ENCODE measurements around the gene FOXO6. TPM values are rescaled to one million over a fixed set of nuclear protein-coding genes. Genes with fewer than 3 reads are reported as not detected.
A peak's percentile ranks its signal among the peaks of the same experiment; 100 is the strongest.

Gene FOXO6
- total RNA-seq, 1 experiment from 2014 or later, result 9.0 TPM

DNA sequence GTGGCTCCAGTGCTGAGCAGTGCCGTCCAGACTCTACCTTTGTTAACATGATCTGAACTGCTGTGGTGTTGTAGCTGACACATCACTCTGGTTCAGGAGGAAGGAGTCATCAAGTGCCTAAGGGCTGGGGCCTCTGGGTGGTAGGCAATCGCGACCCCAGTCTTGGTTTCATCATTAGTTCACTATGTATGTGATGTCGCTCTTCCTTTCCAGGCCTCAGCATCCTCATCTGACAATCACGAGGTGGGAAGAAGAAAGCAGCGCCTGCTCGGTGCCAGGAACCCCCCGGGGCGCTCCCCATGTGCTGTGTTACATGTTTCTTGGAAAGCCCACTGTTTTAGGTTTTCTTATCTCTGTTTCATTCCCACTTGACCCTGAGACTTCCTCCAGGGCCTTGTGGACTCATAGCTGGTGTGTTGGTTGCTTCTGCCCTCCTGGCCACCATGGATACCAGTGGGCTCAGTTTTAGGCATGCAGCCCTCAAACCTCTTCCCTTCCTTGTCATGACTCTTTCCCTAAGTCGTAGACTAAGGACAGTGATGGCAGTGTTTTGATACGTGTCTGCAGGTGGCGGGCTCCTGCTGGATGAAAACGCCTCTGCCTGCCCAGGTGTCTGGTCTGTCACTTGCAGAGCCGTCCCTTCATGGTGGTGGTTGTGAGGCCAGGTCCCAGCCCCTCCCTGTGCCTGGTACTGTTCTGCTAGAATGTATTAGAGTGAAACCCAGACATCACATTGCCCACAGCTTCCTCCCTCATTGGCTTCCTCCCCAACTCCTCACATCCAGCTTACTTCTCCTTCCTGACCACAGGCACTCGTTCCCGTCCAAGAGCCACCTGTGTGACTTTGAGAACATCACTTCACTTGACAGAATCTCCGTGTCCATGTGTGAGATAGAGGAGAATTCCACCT, 17.2 kb upstream of the FOXO6 start:
- no peaks in the 10 kb centered on the region for H3K79me2 ChIP-seq (ENCODE audit: low read depth)
- no peak overlapping the region for H3K4me2 ChIP-seq
- no peak overlapping the region for H3K27ac ChIP-seq
- H3K27me3 ChIP-seq (ENCODE audit: insufficient read depth, low read depth), result no peaks in the 10 kb centered on the region
- POLR2A ChIA-PET (ENCODE audit: unreplicated experiment), result interaction anchor here (0.6 to 0.9 kb wide), 3 partner anchors 71 to 1726 kb away, joined by 5 to 10 read pairs (median 6); partner anchors contain the start of gene CCDC30
- TF ChIP-seq, protein P1, sequence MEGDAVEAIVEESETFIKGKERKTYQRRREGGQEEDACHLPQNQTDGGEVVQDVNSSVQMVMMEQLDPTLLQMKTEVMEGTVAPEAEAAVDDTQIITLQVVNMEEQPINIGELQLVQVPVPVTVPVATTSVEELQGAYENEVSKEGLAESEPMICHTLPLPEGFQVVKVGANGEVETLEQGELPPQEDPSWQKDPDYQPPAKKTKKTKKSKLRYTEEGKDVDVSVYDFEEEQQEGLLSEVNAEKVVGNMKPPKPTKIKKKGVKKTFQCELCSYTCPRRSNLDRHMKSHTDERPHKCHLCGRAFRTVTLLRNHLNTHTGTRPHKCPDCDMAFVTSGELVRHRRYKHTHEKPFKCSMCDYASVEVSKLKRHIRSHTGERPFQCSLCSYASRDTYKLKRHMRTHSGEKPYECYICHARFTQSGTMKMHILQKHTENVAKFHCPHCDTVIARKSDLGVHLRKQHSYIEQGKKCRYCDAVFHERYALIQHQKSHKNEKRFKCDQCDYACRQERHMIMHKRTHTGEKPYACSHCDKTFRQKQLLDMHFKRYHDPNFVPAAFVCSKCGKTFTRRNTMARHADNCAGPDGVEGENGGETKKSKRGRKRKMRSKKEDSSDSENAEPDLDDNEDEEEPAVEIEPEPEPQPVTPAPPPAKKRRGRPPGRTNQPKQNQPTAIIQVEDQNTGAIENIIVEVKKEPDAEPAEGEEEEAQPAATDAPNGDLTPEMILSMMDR (conservative IDR thresholded peaks at IDR 0.05), result no peak
- TF ChIP-seq EZH2 (IDR thresholded peaks at IDR 0.05; ENCODE audit: low read depth), result no peak
- no TSS peak for BruUV-seq (replicated peaks)
- CTCF ChIA-PET, result no interaction called here
- peaks cover 64% of the 10 kb centered on the region for H3K4me1 ChIP-seq (replicated peaks; ENCODE audit: insufficient read depth)
- peak in 1 of 2 experiments; percentile 35 for DNase-seq
- H2AFZ ChIP-seq, result no peak overlapping the region
- no peak overlapping the region for H3K4me3 ChIP-seq
- intact Hi-C loops (cut with micrococcal nuclease; ENCODE audit: unreplicated experiment), result no loop called here
- H3F3A ChIP-seq (ENCODE audit: insufficient read depth, low read depth), result peaks cover 48% of the 10 kb centered on the region
- no peaks in the 10 kb centered on the region; the same call in 1 of the 2 replicates for H3K9me3 ChIP-seq (ENCODE audit: insufficient read depth, low read depth)
- no peaks in the 10 kb centered on the region for H4K20me1 ChIP-seq (ENCODE audit: insufficient read depth)
- H3K9me2 ChIP-seq (ENCODE audit: insufficient read depth), result no peaks in the 10 kb centered on the region
- no peaks in the 10 kb centered on the region for H3K36me3 ChIP-seq (ENCODE audit: low read depth)

DNA sequence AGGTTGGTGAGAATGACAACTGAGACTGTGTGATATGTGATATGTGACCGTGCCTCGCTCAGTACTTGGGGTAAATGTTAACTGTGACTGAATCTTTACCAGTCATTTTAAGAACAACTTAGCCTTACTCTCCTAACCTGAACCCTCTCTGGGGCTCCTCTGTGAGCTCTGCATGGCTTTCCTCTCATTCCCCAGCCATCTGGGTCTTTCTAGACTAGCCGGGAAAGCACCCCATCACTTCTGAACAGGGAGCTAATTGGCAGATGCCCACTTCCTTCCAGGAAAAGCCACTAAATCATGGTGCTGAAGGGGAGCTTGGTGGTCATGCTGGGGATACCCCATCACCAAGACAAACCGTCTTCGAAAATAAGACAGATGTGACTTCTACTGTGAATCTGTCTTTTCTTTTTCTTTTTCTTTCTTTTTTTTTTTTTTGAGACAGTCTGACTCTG, 16.5 kb upstream of the FOXO6 start:
- no peak overlapping the region for H3K27ac ChIP-seq
- H3F3A ChIP-seq (ENCODE audit: insufficient read depth, low read depth), result peaks cover 48% of the 10 kb centered on the region
- no peaks in the 10 kb centered on the region for H3K36me3 ChIP-seq (ENCODE audit: low read depth)
- H3K79me2 ChIP-seq (ENCODE audit: low read depth), result no peaks in the 10 kb centered on the region
- POLR2A ChIA-PET (ENCODE audit: unreplicated experiment), result no interaction called here
- no peak overlapping the region for H3K4me2 ChIP-seq
- no peak overlapping the region for H2AFZ ChIP-seq
- H3K27me3 ChIP-seq (ENCODE audit: insufficient read depth, low read depth), result no peaks in the 10 kb centered on the region
- H3K4me1 ChIP-seq (replicated peaks; ENCODE audit: insufficient read depth), result peaks cover 64% of the 10 kb centered on the region
- H3K4me3 ChIP-seq, result no peak overlapping the region
- intact Hi-C loops (cut with micrococcal nuclease; ENCODE audit: unreplicated experiment), result no loop called here
- no peaks in the 10 kb centered on the region for H3K9me3 ChIP-seq (ENCODE audit: insufficient read depth, low read depth)
- CTCF ChIA-PET, result interaction anchor here (0.6 kb wide), 1 partner anchor 17 kb away, joined by 3 read pairs; no protein-coding TSS in a partner anchor
- no TSS peak for BruUV-seq (replicated peaks)
- no peak for DNase-seq
- TF ChIP-seq EZH2 (IDR thresholded peaks at IDR 0.05; ENCODE audit: low read depth), result no peak
- TF ChIP-seq, protein P1 (conservative IDR thresholded peaks at IDR 0.05), result no peak
- H3K9me2 ChIP-seq (ENCODE audit: insufficient read depth), result no peaks in the 10 kb centered on the region
- H4K20me1 ChIP-seq (ENCODE audit: insufficient read depth), result no peaks in the 10 kb centered on the region

DNA sequence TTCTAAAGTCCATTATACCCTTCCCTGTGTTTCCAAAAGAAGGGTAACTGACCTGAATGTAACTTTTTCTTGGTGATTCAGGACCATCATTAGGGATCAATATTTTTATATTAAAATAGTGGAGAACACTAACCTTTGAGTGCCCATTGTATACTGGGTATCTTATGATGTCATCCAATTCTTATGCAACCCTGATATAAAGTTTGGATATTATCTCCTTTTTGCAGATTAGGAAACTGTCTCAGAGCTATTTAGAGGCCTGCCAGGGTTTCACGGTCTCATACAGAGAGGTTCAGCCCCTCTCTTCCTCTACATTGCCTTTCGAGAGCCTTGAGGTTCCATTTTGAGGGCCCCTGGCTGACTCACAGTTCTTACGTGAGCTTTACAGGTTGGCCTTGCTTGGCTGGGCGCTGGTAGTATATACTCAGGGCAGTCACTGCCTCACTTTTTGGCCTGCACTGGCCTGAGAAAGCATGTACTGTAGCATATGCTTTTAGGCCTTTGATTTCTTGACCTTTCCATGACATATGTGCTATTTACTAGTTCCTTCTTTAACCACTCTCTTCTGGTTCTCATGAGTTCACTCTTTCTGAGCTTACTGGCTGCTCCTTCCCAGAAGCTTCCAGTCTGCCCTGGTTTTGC, 15.7 kb upstream of the FOXO6 start:
- BruUV-seq (replicated peaks), result no TSS peak
- CTCF ChIA-PET, result interaction anchor here (0.6 kb wide), 1 partner anchor 18 kb away, joined by 3 read pairs; no protein-coding TSS in a partner anchor
- no peak overlapping the region for H3K27ac ChIP-seq
- intact Hi-C loops (cut with micrococcal nuclease; ENCODE audit: unreplicated experiment), result loop anchor here (2.0 kb wide), 1 partner anchor 21 kb away; no protein-coding TSS in a partner anchor
- peaks cover 48% of the 10 kb centered on the region for H3F3A ChIP-seq (ENCODE audit: insufficient read depth, low read depth)
- no peak overlapping the region for H3K4me2 ChIP-seq
- POLR2A ChIA-PET (ENCODE audit: unreplicated experiment), result interaction anchor here (0.5 to 0.6 kb wide), 2 partner anchors 351 to 820 kb away, joined by 4 to 6 read pairs; no protein-coding TSS in a partner anchor
- TF ChIP-seq EZH2 (IDR thresholded peaks at IDR 0.05; ENCODE audit: low read depth), result no peak
- TF ChIP-seq, protein P1 (conservative IDR thresholded peaks at IDR 0.05), result no peak
- H3K79me2 ChIP-seq (ENCODE audit: low read depth), result no peaks in the 10 kb centered on the region
- no peak overlapping the region for H3K4me3 ChIP-seq
- H3K9me3 ChIP-seq (ENCODE audit: insufficient read depth, low read depth), result no peaks in the 10 kb centered on the region
- no peaks in the 10 kb centered on the region for H4K20me1 ChIP-seq (ENCODE audit: insufficient read depth)
- no peaks in the 10 kb centered on the region for H3K9me2 ChIP-seq (ENCODE audit: insufficient read depth)
- H2AFZ ChIP-seq, result no peak overlapping the region
- no peaks in the 10 kb centered on the region for H3K27me3 ChIP-seq (ENCODE audit: insufficient read depth, low read depth)
- DNase-seq, result peak in 1 of 2 experiments; percentile 20
- no peaks in the 10 kb centered on the region for H3K36me3 ChIP-seq (ENCODE audit: low read depth)
- H3K4me1 ChIP-seq (replicated peaks; ENCODE audit: insufficient read depth), result peaks cover 64% of the 10 kb centered on the region

Measured in PC-9 (cell line).